Upper lobe of left lung (tissue), 6 donors: Measurements from ENCODE around the gene NOCT. TPM values are rescaled to one million over a fixed set of nuclear protein-coding genes. Genes with fewer than 3 reads are reported as not detected.

Source experiments
- ATAC-seq, 2 donors: fragments of 200-7000 bp; cut with Tn5 transposase; one replicate each; pipeline ENCODE4 v1.9.1; 2022; ENCODE audit warnings: mild to moderate bottlenecking in 2 of 2, moderate library complexity in 2 of 2; ENCODE audit not compliant: low FRiP score in 2 of 2
- DNase-seq, 2 donors: peaks; one replicate each; pipeline ENCODE4 v3.0.0-alpha.2; 2019 to 2020
- H3K27ac ChIP-seq, 4 donors: fragments of 200-600 bp; sonication (generic); one replicate each; pipeline ENCODE4 v1.5.1; 2016 to 2019
- H3K27me3 ChIP-seq, 4 donors: fragments of 200-600 bp; sonication (generic); one replicate each; pipeline ENCODE4 v1.5.1; 2017 to 2019
- H3K36me3 ChIP-seq, 4 donors: fragments of 200-600 bp; sonication (generic); one replicate each; pipeline ENCODE4 v1.5.1; 2016 to 2019
- H3K4me1 ChIP-seq, 4 donors: fragments of 200-600 bp; sonication (generic); one replicate each; pipeline ENCODE4 v1.5.1; 2018 to 2019
- H3K4me3 ChIP-seq, 4 donors: fragments of 200-600 bp; sonication (generic); one replicate each; pipeline ENCODE4 v1.5.1; 2017 to 2019; ENCODE audit warnings: mild to moderate bottlenecking in 2 of 4, moderate library complexity in 1 of 4
- H3K9me3 ChIP-seq, 4 donors: fragments of 200-600 bp; sonication (generic); one replicate each; pipeline ENCODE4 v1.5.1; 2018 to 2019
- EP300 ChIP-seq, 4 donors: sonication (generic); formaldehyde crosslinking; IDR thresholded peaks; one replicate each; pipeline ENCODE4 v1.5.1; 2017; ENCODE audit warnings: antibody characterized with exemption in 4 of 4, control low read depth in 2 of 4
- POLR2A ChIP-seq, 4 donors: fragments of 450-650 bp; IDR thresholded peaks; one replicate each; pipeline ENCODE4 v1.5.1; 2016 to 2017; ENCODE audit warnings: antibody characterized with exemption in 4 of 4, mild to moderate bottlenecking in 2 of 4
- POLR2AphosphoS5 ChIP-seq, 2 donors: sonication (generic); formaldehyde crosslinking; IDR thresholded peaks; one replicate each; pipeline ENCODE4 v1.5.1; 2017; ENCODE audit warnings: antibody characterized with exemption in 2 of 2
- WGBS, 2 donors: methylation state at CpG; one replicate each; pipeline ENCODE4 v1.1.5; 2017 to 2018; 5-methylcytosine and 5-hydroxymethylcytosine counted together
- total RNA-seq, 6 donors: library from RNA; depleted of rRNA in 4 of 6; stranded (reverse); fragments of >200 nt in 4 of 6; gene quantifications; one replicate each; pipeline versions ENCODE4 v1.1.0 to v1.2.1, GENCODE V29; 2016 to 2021
- TF ChIP-seq, protein P1 (sequence below), 6 experiments: fragments of 450-650 bp in 4 of 6; fragments of 200-600 bp in 2 of 6; sonication (generic) in 2 of 6; IDR thresholded peaks; one replicate each; pipeline ENCODE4 v1.5.1; 2016 to 2019; ENCODE audit warnings: antibody characterized with exemption in 6 of 6
- donor health status: DM: no; HTN: no; CAD: no; lungs with moderate emphysema.
- donor health status: DM: no; HTN: yes; CAD: no; lungs with severe emphysema.

NOCT gene, protein sequence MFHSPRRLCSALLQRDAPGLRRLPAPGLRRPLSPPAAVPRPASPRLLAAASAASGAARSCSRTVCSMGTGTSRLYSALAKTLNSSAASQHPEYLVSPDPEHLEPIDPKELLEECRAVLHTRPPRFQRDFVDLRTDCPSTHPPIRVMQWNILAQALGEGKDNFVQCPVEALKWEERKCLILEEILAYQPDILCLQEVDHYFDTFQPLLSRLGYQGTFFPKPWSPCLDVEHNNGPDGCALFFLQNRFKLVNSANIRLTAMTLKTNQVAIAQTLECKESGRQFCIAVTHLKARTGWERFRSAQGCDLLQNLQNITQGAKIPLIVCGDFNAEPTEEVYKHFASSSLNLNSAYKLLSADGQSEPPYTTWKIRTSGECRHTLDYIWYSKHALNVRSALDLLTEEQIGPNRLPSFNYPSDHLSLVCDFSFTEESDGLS
- total RNA-seq, result 10 to 100 TPM in 1 of 6 donors, 1 to 10 TPM in 5; 1.9 to 14.3 (median 4.7) TPM

DNA sequence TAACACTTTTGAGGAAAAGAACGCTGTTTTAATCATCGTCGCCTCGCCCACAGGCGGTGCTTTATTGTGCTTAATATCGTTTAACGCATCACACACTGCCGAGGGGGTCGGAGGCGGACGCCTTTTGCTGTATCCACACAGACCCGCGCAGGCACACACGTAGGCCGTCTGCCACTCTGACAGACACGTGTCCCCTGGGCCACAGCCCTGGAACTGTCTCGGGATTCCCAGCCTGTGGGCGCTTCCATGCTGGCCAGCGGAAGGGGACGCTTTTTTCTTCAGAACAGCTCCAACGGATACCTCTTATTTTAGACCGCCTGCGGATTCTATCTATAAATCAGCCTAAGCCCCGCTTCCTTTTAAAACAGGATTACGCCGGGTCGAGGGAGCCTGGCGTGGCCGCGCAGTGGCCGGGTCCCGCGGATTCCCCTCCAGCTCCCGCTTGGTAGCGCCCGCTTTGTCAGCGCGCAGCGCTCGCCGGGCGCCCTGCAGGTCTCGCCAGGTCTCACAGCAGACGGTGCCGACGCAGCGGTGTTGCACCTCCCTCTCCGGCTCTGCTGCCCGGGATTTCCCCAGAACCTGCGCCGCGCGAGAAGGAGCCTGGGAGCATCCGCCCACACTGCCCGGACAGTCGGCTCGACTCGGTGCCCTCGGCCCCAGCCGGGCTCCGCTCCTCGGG is at the start of gene NOCT:
NOCT (plus strand) TSS at position 513 of the 679 bp plus-strand sequence. CDS start 201 bp downstream, outside the sequence.
- peak; percentile 93 to 96 for DNase-seq
- no peaks in the 10 kb centered on the region for H3K27me3 ChIP-seq
- ATAC-seq, result peak; percentile 96 to 97
- H3K36me3 ChIP-seq, result no peaks in the 10 kb centered on the region
- H3K4me3 ChIP-seq, result peak within 1 kb of the TSS; percentile 47 to 85 (median 67)
- TF ChIP-seq POLR2AphosphoS5 (IDR thresholded peaks at IDR 0.05) (peak; percentile 77 to 95), POLR2A (IDR thresholded peaks at IDR 0.05) (peak in 3 of 4 donors; percentile 81 to 95 (median 89)), EP300 (IDR thresholded peaks at IDR 0.05) (peak in 1 of 4 donors; percentile 2)
- TF ChIP-seq, protein P1, sequence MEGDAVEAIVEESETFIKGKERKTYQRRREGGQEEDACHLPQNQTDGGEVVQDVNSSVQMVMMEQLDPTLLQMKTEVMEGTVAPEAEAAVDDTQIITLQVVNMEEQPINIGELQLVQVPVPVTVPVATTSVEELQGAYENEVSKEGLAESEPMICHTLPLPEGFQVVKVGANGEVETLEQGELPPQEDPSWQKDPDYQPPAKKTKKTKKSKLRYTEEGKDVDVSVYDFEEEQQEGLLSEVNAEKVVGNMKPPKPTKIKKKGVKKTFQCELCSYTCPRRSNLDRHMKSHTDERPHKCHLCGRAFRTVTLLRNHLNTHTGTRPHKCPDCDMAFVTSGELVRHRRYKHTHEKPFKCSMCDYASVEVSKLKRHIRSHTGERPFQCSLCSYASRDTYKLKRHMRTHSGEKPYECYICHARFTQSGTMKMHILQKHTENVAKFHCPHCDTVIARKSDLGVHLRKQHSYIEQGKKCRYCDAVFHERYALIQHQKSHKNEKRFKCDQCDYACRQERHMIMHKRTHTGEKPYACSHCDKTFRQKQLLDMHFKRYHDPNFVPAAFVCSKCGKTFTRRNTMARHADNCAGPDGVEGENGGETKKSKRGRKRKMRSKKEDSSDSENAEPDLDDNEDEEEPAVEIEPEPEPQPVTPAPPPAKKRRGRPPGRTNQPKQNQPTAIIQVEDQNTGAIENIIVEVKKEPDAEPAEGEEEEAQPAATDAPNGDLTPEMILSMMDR (IDR thresholded peaks at IDR 0.05), result peak in 5 of 6 experiments; percentile 18 to 71 (median 44)
- no peaks in the 10 kb centered on the region for H3K9me3 ChIP-seq
- WGBS, 2 donors, result 1 to 3% methylated on average over 23 to 50 of the region's 62 CpGs
- H3K4me1 ChIP-seq, result peaks cover 19 to 52% (median 28%) of the 10 kb centered on the region in 4 donors
- peak within 1 kb of the TSS; percentile 78 to 87 (median 80) for H3K27ac ChIP-seq

DNA sequence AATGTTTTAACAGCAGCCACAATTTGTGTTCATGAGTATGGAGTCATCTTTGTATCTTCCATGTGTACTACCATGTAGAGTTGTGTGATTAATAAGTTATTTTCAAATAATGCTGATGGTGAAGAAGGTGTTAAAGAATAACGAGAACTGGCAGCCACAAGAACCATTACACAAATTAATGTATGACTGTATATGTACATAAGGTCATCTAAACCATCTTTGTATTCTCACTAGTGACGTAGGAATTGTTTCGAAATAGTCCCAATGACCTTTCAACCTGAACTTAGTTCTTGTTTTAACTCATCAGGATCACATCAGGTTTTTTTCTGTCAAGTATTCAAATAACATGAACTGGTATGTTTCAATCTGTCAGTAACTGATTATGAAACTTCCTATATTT is 48.3 kb upstream of the NOCT start:
- WGBS, 2 donors, result 59 to 61% methylated on average over 3 of the region's 3 CpGs
- DNase-seq (no peak), ATAC-seq (no peak)
- Histone ChIP-seq H3K4me1 (no peaks in the 10 kb centered on the region), H3K27me3 (no peaks in the 10 kb centered on the region), H3K4me3 (no peak overlapping the region), H3K27ac (no peak overlapping the region), H3K36me3 (no peaks in the 10 kb centered on the region), H3K9me3 (no peaks in the 10 kb centered on the region)
- TF ChIP-seq, protein P1 (IDR thresholded peaks at IDR 0.05), result no peak
- TF ChIP-seq EP300 (IDR thresholded peaks at IDR 0.05) (peak in 1 of 4 donors; percentile 61), POLR2AphosphoS5 (IDR thresholded peaks at IDR 0.05) (peak in 1 of 2 donors; percentile 44)

DNA sequence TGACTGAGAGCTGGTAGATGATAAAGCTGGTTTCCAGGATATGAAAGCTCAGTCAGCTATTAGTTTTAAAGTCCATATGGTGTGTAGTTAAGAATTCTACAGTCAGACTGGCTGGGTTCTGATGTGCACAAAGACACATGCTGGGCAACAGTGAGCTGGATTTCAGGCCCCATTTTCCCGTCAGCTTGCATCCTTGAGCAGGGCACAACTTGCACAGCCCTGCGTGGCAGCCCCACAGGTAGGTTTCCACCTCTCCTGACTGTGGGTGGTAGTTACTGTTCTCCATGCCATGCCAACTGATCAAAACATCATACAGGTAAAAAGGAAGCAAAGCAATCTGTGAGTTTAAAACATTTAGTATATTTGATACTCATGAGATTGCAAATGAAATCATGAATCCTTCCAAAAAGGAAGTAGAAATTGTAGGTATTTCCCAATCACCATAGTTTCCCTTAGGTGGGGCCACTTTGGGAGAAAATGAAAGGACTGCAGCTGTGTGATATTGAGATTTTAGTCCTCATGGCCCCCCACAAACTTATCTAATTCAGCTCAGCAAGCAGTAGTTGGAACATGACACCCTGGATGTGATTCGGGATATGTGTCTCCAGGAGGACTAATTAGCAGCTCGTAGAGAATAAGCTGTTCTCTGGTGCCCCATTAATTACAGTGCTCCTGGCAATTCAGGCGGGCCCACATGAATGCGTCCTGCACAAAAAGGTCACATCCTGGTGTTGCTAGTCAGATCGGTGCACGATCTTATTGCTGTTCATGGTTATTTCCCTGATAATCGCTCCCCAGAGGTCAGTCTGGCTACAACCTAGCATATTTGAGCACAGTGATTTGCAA is 42.4 kb upstream of the NOCT start:
- no peaks in the 10 kb centered on the region for H3K27me3 ChIP-seq
- TF ChIP-seq POLR2AphosphoS5 (IDR thresholded peaks at IDR 0.05) (no peak), EP300 (IDR thresholded peaks at IDR 0.05) (no peak), POLR2A (IDR thresholded peaks at IDR 0.05) (no peak)
- TF ChIP-seq, protein P1 (IDR thresholded peaks at IDR 0.05), result no peak
- no peak overlapping the region for H3K4me3 ChIP-seq
- DNase-seq, result no peak
- no peaks in the 10 kb centered on the region for H3K9me3 ChIP-seq
- peaks cover 3 to 19% (median 11%) of the 10 kb centered on the region in 4 donors for H3K4me1 ChIP-seq
- ATAC-seq, result no peak
- 79 to 86% methylated on average over 7 to 9 of the region's 9 CpGs for WGBS, 2 donors
- no peaks in the 10 kb centered on the region for H3K36me3 ChIP-seq
- no peak overlapping the region for H3K27ac ChIP-seq

DNA sequence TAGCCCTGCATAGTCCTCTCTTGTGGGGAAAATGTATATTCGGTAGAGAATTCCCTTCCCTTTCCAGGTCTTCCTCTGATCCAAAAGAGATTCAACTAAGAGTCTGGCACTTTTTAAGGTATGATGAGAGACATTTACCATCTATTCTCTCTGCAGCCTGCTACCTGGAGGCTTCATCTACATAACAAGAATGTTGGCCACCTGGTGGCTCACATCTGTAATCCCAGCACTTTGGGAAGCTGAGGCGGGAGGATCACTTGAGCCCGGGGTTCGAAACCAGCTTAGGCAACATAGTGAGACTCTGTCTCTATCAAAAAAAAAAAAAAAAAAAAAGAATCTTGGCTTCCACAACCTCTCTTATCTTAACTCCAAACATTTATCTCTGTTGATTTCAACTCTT is 40.4 kb upstream of the NOCT start:
- H3K27ac ChIP-seq, result no peak overlapping the region
- DNase-seq, result no peak
- no peaks in the 10 kb centered on the region for H3K36me3 ChIP-seq
- H3K9me3 ChIP-seq, result no peaks in the 10 kb centered on the region
- ATAC-seq, result no peak
- H3K4me3 ChIP-seq, result no peak overlapping the region
- 79 to 98% methylated on average over 3 to 4 of the region's 4 CpGs for WGBS, 2 donors
- TF ChIP-seq POLR2AphosphoS5 (IDR thresholded peaks at IDR 0.05) (no peak), POLR2A (IDR thresholded peaks at IDR 0.05) (no peak), EP300 (IDR thresholded peaks at IDR 0.05) (no peak)
- TF ChIP-seq, protein P1 (IDR thresholded peaks at IDR 0.05), result no peak
- no peaks in the 10 kb centered on the region for H3K27me3 ChIP-seq
- H3K4me1 ChIP-seq, result peaks cover 6 to 21% (median 12%) of the 10 kb centered on the region in 4 donors
